Endothelial cell of umbilical vein (primary cell): ENCODE data around the gene ODF4.

Source experiments
- CTCF ChIP-seq, 2 donors: IDR thresholded peaks; 1 replicate in 1 of 2; 2 replicates in 1 of 2; pipeline ENCODE4 v1.5.1; 2011; ENCODE audit warnings: low read length in 2 of 2, mild to moderate bottlenecking in 2 of 2, moderate library complexity in 2 of 2, control low read depth in 1 of 2, inconsistent platforms in 1 of 2, low read depth in 1 of 2; ENCODE audit not compliant: insufficient read depth in 1 of 2; ENCODE audit errors: extremely low read depth in 1 of 2
- JUN ChIP-seq: IDR thresholded peaks from 2 replicates; pipeline ENCODE4 v1.6.1; 2011; ENCODE audit warnings: borderline replicate concordance, low read depth; ENCODE audit not compliant: insufficient read length, insufficient read depth
- MAX ChIP-seq: IDR thresholded peaks from 2 replicates; pipeline ENCODE4 v1.6.1; 2011; ENCODE audit not compliant: insufficient read depth, insufficient read length
- MYC ChIP-seq: IDR thresholded peaks from one replicate; pipeline ENCODE4 v1.6.1; 2011; ENCODE audit warnings: mild to moderate bottlenecking, low read depth, low read length
- POLR2A ChIP-seq: IDR thresholded peaks from 2 replicates; pipeline ENCODE4 v1.6.1; 2012; ENCODE audit warnings: low read depth, mild to moderate bottlenecking, control low read depth, low read length
- POLR2AphosphoS5 ChIP-seq: IDR thresholded peaks from 2 replicates; pipeline ENCODE4 v1.6.1; 2012; ENCODE audit warnings: low read depth, mild to moderate bottlenecking, control low read depth, low read length, moderate library complexity; ENCODE audit not compliant: insufficient read depth

- no peak for TF ChIP-seq CTCF (IDR thresholded peaks at IDR 0.05; ENCODE audit: extremely low read depth in 1 of 2, insufficient read depth in 1 of 2, low read depth in 1 of 2, low read length in 2 of 2)
- no peak for TF ChIP-seq POLR2AphosphoS5
- TF ChIP-seq MYC: no peak
- TF ChIP-seq POLR2A: no peak
- no peak for TF ChIP-seq MAX
- TF ChIP-seq JUN: no peak
Observed at GRCh38 chr17:8357910-8358309, 18.3 kb downstream of the ODF4 start.
